A204.1 (cell line): ENCODE measurements around the gene RGMB.
"Not testable (repeated sequence)": the region's sequence is repeated elsewhere in the genome, so short reads cannot be mapped to it uniquely, and the experiment has no call there.

Experiments
- FAIRE-seq: peaks from 2 replicates; lab custom pipeline; 2012; peaks lifted over from hg19 to GRCh38; lab: Jason Lieb, UNC

RGMB gene, protein sequence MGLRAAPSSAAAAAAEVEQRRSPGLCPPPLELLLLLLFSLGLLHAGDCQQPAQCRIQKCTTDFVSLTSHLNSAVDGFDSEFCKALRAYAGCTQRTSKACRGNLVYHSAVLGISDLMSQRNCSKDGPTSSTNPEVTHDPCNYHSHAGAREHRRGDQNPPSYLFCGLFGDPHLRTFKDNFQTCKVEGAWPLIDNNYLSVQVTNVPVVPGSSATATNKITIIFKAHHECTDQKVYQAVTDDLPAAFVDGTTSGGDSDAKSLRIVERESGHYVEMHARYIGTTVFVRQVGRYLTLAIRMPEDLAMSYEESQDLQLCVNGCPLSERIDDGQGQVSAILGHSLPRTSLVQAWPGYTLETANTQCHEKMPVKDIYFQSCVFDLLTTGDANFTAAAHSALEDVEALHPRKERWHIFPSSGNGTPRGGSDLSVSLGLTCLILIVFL

DNA sequence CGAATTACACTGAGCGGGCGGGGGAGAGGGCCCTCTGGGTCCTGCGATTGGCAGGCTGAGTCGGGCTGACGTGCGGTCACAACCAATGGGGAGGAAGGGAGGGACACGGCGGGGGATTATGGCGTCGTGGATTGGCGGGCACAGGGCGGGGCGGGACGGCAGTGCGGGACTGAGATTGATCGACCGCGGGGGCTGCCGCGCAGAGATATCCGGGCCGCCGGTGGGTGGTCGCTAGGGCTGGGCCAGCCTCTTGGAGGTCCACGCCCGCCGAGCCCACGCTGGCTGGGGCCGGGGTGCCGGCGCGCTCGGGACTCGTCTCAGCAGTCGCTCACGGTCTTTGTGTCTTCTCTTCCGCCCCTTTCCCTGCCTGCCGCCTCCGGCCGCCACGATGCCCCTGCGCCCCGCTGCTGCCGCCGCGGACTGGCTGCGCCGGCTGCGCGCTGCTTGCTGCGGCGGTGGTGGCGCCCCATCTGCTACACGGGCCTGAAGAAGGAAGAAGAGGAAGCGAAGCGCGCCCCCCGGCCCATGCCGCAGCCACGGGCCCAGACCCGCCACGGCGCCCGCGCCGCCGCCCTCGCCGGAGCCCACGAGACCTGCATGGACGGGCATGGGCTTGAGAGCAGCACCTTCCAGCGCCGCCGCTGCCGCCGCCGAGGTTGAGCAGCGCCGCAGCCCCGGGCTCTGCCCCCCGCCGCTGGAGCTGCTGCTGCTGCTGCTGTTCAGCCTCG, at the start of gene RGMB:
Gene RGMB, plus strand, starts transcription at position 200 of the 728 bp plus-strand sequence. Its CDS starts 408 bp downstream, at position 608.
- peak; percentile 87 for FAIRE-seq

DNA sequence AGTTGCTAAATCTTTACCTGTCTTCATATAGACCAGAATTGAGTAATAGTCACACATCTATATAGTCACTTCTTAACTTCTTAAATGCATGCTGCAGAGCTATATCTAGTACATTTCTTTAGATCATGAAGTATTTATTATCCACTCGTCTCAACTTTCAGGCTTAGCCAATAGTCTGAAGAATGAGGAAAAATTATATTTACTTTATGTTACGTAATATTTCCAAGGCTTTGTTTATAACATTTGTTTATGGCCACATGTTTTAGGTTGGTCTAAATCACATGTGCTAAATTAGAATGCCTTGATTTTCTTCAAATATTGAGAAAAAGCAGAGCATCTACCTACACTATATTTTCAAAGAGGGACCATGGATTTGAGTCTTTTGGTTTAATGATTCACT, 47.2 kb upstream of the RGMB start:
- no peak for FAIRE-seq

DNA sequence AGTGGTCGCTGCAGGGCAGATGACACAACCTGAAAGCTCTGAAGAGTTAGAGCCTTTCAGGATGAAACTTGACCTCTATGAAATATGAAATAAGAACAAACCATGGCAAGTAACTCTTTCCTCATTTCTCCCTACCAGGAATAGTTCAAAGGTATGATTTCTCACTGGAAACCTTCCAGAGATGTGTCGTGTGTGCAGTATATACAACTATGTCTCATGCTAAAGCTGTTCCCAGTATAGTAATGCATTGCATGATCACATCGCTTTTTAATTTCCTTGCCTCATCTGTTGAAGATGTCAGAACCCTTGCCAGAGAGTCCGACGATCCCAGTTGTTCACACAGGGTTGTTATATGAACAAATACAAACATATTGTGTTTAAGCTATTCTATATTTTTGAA, 45.8 kb upstream of the RGMB start:
- no peak for FAIRE-seq

DNA sequence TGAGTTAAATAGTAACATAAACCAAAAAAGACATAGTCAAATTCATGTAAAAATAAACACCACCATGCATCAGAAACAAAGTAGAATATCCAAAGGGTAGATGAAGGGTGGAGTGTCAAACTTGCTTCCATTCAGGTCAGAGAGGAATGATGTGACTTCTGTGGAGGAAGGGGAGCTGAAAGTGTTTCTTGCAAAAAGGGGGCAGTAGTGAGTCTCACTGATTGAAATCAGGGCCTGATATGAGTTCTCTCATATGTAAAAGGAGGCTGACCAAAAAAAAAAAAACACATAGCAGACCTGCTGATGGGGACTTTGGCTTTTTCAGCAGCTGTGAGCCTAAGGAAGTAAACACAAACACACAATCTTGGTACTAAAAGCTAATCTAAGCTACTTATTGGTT, 38.8 kb upstream of the RGMB start:
- no peak for FAIRE-seq

DNA sequence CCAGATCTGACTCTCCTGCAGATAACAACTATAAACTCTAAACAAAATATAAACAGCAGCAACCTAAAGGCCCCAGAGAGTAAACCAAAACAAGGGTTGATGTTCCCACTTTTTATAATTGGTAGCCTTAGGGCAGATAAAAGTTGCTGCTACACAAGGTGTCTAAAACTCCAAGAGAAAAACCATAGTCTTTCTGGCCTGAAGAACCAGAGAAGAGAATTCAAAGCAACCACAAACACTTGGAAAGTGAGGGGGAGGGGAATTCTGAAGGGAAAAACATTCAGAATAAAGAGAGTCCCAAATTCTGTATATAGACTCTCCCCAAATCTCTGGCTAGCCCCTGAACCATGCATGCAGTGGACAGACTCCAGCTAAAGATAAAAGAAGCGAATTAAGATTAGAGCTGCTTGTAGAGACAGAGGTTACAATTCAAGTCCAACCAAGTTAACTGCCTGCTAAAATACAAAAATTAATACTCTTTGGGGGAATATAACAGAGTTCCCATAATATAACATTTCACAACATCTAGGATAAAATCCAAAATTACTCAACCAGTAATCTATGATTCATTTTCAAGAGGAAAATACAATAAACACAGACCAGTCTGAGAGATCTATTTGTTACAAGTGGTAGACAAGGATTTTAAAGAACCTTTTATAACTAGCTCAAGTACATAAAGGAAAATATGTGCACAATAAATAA, 37.5 kb upstream of the RGMB start:
- no peak for FAIRE-seq

DNA sequence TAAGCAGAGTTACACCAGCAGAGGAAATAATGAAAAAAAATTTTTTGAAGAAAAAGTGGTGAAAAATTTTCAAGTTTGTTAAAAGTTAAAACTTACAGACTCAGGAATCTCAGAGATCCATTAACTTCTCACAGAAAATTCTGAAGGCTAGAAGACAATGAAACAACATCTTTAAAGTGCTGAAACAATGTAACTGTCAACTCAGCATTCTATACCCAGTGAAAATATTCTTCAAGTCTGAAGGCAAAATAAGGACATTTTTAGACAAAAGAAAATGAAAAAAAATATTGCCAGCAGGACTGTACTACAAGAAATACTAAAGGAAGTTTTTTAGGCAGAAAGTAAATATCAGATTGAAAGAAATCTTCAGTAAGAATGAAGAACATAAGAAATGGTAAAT, 36.7 kb upstream of the RGMB start:
- no peak for FAIRE-seq

DNA sequence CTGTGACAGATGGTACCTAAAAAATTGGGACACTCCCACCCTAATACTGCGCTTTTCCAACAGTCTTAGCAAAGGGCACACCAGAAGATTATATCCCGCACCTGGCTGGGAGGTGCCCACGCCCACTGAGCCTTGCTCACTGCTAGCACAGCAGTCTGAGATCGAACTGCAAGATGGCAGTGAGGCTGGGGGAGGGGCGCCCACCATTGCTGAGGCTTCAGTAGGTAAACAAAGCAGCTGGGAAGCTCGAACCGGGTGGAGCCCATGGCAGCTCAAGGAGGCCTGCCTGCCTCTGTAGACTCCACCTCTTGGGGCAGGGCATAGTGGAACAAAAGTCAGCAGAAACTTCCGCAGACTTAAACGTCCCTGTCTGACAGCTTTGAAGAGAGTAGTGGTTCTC, 36.0 kb upstream of the RGMB start:
- not testable (repeated sequence) for FAIRE-seq

DNA sequence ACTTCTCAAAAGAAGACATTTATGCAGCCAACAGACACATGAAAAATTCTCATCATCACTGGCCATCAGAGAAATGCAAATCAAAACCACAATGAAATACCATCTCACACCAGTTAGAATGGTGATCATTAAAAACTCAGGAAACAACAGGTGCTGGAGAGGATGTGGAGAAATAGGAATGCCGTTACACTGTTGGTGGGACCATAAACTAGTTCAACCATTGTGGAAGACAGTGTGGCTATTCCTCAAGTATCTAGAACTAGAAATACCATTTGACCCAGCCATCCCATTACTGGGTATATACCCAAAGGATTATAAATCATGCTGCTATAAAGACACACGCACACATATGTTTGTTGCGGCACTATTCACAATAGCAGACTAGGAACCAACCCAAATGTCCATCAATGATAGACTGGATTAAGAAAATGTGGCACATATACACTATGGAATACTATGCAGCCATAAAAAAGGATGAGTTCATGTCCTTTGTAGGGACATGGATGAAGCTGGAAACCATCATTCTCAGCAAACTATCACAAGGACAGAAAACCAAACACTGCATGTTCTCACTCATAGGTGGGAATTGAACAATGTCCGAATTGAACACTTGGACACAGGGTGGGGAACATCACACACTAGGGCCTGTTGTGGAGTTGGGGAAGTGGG, 34.8 kb upstream of the RGMB start:
- FAIRE-seq: not testable (repeated sequence)

DNA sequence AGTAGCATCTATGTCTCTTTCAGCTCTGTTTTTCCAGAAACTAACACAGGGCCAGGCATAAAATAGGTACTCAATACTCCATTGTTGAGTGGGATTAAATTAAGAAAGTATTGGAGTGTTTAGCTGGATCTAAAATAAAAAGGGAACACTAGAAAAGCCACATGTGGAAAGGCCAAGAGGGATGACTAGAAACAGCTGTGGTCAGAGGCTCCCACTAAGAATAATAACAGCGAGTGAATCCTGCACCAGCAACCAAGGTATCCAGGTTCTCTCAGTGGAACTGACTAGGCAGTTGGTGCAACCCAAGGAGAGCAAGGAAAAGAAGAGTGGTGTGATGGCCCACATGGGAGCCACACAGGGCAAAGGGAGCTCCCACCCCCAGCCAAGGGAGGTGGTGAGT, 31.5 kb upstream of the RGMB start:
- FAIRE-seq: no peak

DNA sequence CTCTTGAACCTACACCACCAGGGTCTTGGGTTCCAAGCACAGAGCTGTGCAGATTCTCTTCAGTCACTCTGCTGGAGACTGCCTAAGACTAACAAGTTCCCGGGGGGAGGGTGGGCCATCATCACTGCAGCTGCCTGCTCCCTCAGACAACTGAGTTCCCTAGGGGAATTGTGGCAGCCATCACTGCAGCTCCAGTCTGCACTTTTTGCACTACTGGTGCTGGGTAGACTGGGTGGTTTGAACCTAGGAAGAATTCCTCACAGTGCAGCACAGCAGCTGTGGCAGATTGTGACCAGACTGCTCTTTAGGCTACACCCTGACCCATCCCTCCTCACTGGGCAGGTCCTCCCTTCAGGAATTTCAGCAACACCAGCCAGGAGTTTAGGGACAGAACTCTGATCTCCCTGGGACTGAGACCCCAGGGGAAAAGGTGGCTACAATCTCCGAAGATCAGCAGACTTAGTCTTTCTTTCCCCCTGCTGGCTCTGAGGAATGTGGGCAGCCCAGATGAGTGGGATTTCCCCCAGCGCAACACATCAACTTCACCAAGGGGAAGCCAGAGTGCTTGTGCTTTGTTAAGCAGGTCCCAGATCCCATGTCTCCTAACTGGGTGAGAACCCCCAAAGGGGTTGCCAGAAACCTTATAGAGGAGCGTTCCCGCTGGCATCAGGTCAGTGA, 30.9 kb upstream of the RGMB start:
- FAIRE-seq: no peak

DNA sequence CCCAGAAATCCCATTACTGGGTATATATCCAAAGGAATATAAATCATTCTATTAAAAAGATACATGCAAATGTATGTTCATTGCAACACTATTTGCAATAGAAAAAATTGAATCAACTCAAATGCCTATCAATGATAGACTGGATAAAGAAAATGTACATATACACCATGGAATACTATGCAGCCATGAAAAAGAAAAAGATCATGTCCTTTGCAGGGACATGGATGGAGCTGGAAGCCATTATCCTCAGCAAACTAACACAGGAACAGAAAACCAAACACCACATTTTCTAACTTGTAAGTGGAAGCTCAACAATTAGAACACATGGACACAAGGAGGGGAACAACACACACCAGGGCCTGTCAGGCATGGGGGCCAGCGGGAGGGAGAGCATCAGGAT, 25.2 kb upstream of the RGMB start:
- not testable (repeated sequence) for FAIRE-seq

DNA sequence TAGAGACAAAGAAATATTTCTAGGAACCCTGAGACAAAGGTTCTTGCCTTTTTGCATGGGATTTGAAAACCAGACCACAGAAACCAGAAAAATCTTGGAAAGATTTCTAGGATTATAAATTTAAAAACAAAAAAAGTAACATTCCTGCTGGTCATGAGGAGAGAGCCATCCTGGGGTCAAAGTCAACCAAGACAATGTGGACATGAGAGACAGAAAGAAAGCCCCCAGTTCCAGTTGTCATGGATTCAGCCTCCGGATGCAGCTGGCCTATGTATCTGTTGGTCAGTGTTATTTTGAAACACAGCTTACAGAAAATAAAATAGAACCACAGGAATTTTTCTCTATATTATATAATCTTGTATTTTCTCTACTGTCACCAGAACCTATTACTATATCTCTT, 24.4 kb upstream of the RGMB start:
- FAIRE-seq: no peak

DNA sequence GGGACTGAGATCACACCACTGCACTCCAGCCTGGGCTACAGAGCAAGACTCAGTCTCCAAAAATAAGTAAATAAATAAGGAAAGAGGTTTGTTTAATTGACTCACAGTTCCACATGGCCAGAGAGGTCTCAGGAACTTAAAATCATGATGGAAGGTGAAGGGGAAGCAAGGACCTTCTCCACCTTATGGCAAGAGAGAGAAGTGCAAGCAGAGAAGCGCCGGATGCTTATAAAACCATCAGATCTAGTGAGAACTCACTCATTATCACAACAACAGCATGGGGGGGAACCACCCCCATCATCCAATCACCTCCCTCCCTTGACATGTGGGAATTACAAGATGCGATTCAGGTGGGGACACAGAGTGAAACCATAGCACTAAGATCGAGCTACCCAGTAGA, 22.8 kb upstream of the RGMB start:
- no peak for FAIRE-seq

DNA sequence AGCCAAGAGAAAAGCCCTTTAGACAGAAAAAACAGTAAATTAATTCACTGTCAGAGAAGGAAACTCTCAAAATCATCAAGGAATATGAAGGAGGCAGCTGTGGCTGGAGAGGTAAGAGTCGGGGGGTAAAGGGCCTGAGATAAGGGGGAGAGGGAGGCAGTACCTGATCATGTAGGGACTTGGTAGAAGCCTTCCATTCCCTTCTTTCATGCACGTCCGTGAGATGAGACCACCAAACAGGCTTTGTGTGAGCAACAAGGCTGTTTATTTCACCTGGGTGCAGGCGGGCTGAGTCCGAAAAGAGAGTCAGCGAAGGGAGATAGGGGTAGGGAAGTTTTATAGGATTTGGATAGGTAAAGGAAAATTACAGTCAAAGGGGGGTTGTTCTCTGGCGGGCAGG, 21.1 kb upstream of the RGMB start:
- not testable (repeated sequence) for FAIRE-seq

DNA sequence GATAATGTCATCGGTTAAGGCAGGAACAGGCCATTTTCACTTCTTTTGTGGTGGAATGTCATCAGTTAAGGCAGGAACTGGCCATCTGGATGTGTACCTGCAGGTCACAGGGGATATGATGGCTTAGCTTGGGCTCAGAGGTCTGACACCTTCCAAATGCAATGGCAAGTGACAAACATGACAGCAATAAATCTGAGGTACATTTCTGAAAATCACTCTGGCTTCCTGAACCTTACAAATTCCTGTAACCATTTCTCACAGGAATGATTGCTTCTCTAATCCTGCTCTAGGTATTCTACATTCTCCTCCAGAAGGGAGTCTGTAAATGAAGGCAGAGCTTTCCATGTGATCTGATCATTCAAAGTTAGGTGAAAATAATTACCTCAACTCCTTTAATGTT, 20.7 kb upstream of the RGMB start:
- FAIRE-seq: not testable (repeated sequence)

DNA sequence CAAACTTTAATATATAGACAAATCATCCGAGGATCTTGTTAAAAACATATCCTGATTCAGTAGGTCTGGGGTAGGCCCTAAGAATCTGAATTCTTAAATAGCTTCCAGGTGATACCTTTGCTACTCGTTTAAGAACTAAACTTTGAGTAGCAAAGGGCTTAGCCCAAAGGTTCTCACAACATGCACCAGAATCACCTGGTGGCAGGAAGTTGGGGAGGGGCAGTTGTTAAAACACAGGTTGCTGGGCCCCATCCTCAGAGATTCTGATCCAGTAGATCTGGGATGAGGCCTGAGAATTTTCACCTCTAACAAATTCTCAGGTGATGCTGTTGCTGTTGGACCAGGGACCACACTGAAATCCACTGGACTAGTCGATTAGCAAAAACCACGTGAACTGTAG, 20.0 kb upstream of the RGMB start:
- no peak for FAIRE-seq

DNA sequence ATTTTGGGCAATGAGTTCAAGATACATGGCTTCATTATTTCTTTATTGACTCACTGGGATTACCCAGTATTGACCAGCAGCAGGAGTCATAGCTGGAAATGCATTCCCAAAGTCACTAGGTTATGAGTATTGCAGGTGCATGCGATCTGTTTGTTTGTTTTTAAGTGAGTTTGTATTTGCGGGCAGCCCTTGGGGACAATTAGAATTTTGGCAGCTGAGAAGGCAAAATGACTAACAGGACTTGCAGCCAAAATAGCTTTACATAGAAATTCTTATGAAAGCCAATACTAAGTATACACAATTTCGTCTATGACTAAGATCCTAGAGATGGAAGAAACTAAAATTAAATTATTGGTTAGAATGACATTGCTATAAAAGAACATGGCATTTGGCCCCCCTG, 18.1 kb upstream of the RGMB start:
- no peak for FAIRE-seq

DNA sequence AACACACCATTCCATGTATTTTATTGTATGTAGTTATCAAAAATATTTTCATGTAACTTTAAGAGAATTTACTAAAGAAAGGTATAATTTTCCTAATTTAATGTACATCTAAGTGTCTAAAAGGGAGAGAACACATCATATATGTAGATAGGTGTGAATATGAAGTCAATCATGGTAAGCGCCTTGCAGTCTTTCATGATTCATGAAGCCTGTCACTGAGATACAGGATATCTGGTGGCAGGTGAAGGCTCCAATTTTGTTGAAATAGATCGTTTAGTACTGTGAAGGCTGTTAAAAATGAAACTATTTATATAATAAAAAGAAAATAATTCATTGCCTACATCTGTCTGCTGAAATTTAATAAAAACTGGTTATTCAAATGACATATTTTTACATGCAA, 15.5 kb upstream of the RGMB start:
- FAIRE-seq: no peak

DNA sequence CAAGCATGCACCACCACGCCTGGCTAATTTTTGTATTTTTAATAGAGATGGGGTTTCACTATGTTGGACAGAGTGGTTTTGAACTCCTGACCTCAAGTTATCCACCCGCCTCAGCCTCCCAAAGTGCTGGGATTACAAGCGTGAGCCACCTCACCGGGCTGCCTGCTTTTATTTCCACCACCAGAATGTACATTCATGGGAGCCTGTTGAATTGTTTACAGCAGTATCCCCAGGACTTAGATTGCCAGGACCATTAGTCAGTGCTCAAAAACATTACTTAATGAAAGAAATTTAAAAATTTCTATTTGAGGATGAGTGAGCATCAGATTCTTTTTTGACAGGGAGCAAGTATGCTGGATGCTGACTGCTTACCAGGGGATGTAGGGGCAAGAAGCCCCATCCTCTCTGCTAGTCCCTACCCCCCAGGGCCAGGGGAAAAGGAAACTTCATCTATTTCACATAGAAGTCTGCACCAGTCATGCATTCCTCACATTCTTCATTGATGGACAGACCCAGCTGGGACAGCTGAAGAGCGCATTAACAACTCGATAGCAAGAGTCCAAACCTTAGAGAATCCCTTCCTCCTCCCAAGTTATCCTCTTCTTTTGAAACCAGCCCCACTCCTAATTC, 10.3 kb upstream of the RGMB start:
- no peak for FAIRE-seq

DNA sequence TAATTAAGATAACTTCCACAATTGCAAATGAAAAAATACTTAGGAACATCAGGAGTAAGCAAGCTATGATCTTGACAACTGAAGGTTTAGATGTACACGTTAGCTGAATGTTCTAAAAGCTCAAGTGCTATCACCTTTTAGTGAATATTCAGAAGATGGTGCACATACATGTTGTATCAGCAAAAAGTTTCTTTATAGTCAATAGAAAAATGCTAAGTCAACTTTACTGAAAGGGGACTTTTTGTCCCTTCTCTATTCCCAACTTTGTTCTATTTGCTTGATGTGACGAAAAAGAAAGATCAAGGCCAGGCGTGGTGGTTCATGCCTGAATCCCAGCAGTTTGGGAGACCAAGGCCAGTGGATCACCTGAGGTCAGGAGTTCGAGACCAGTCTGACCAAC, 7.6 kb upstream of the RGMB start:
- FAIRE-seq: no peak

DNA sequence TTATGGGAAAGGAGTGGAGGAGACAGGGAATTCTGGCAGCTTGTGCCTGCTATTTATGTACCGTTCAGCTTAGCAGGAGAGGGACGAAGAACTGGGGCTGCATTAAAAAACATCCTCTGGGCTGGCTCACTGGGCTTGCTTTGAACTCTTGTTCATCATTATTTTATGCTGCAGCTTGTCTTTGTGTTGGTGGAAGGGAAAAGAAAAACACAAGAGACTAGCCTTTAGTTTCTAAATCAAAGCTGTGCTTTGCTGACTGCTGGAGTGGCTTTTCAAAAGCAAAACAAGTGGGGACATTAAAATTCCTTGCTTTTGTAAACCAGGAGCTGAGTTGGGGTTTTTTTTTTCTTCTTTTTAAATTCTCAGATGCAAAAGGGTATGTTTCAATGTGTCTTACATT, 5.9 kb upstream of the RGMB start:
- FAIRE-seq: no peak
